Gastrocnemius medialis (tissue), 4 donors: ENCODE data around the gene KCNS1. TPM values are rescaled to one million over a fixed set of nuclear protein-coding genes. Genes with fewer than 3 reads are reported as not detected.
"Not testable (repeated sequence)": the region's sequence is repeated elsewhere in the genome, so short reads cannot be mapped to it uniquely, and the experiment has no call there.

Source experiments
- ATAC-seq, 2 donors: fragments of 150-250 bp; one replicate each; pipeline ENCODE4 v1.9.1; 2016
- DNase-seq, 2 donors: peaks; one replicate each; pipeline ENCODE4 v3.0.0-alpha.2; 2019
- H3K27ac ChIP-seq, 4 donors: fragments of 200-600 bp; sonication (generic); 1 replicate in 1 of 4; 2 replicates in 3 of 4; pipeline ENCODE4 v1.5.1; 2016 to 2018; ENCODE audit warnings: mild to moderate bottlenecking in 2 of 4, moderate library complexity in 1 of 4
- H3K27me3 ChIP-seq, 3 donors: fragments of 200-600 bp; sonication (generic) in 2 of 3; 1 replicate in 1 of 3; 2 replicates in 2 of 3; pipeline versions ENCODE4 v1.5.1 to v1.6.0; 2016 to 2019; ENCODE audit warnings: mild to moderate bottlenecking in 1 of 3, moderate library complexity in 1 of 3
- H3K36me3 ChIP-seq, 2 donors: fragments of 200-600 bp; sonication (generic) in 1 of 2; one replicate each; pipeline ENCODE4 v1.5.1; 2017 to 2018
- H3K4me1 ChIP-seq, 2 donors: fragments of 200-600 bp; sonication (generic) in 1 of 2; one replicate each; pipeline ENCODE4 v1.5.1; 2016 to 2017; ENCODE audit warnings: mild to moderate bottlenecking in 2 of 2
- H3K4me3 ChIP-seq, 4 donors: fragments of 200-600 bp; sonication (generic) in 3 of 4; 1 replicate in 1 of 4; 2 replicates in 3 of 4; pipeline ENCODE4 v1.5.1; 2016 to 2019; ENCODE audit warnings: mild to moderate bottlenecking in 2 of 4
- H3K9me3 ChIP-seq, 3 donors: fragments of 200-600 bp; sonication (generic) in 2 of 3; 1 replicate in 1 of 3; 2 replicates in 2 of 3; pipeline ENCODE4 v1.5.1; 2016 to 2019
- POLR2A ChIP-seq, 2 donors: fragments of 450-650 bp; IDR thresholded peaks; one replicate each; pipeline ENCODE4 v1.6.1; 2017; ENCODE audit warnings: antibody characterized with exemption in 2 of 2, mild to moderate bottlenecking in 2 of 2, moderate library complexity in 2 of 2
- in situ Hi-C, 4 donors: fragments of 200-750 bp; cut with MboI; loops; one replicate each; pipeline versions ENCODE4 v1.15.0 to v1.8.0; 2017; ENCODE audit warnings: low sequenced_read_pairs in 4 of 4
- intact Hi-C: fragments of 100-400 bp; cut with DNase I; formaldehyde crosslinking; loops from one replicate; pipeline ENCODE4 v1.15.1; 2023; ENCODE audit warnings: low total_unique reads
- total RNA-seq, 4 donors: library from RNA; depleted of rRNA; stranded (reverse); fragments of >200 nt; gene quantifications; one replicate each; pipeline versions ENCODE4 v1.1.0 to v1.2.3, GENCODE V29; 2016
- TF ChIP-seq, protein P1 (sequence below), 5 experiments: fragments of 450-650 bp in 3 of 5; fragments of 200-600 bp in 2 of 5; sonication (generic) in 2 of 5; IDR thresholded peaks in 4 of 5; conservative IDR thresholded peaks in 1 of 5; 1 replicate in 4 of 5; 2 replicates in 1 of 5; pipeline ENCODE4 v1.5.1; 2016 to 2019; ENCODE audit warnings: antibody characterized with exemption in 5 of 5, mild to moderate bottlenecking in 3 of 5, moderate library complexity in 3 of 5

KCNS1 gene
- total RNA-seq, 4 donors from 2014 or later, result not detected

DNA sequence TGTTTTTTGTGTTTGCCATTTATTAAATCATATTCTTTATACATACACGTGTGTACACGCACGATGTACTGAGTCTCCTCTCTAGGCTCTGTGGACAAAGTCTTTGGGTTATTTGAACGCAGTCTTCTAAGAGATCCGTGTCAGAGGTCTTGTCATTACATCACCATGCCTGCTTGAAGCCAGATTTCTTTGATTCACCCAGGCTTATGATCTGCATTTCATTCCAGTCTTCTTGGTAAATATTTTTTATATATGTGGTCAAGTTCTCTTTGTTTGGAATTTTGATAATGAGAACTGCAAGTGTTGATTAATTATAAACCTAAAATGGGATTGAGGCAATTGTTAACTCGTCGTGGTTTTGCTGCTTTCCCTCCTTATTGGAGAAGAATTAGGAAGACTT is 34.6 kb downstream of the KCNS1 start:
- intact Hi-C loops (no loop called here), in situ Hi-C loops (loop anchor here in 1 of 4 donors (25.0 kb wide), 1 partner anchor 104 kb away; the partner anchor contains the start of genes STK4 and TOMM34)
- no peaks in the 10 kb centered on the region for H3K36me3 ChIP-seq
- H3K4me3 ChIP-seq, result no peak overlapping the region
- H3K9me3 ChIP-seq, result no peaks in the 10 kb centered on the region
- H3K27ac ChIP-seq, result no peak overlapping the region
- H3K27me3 ChIP-seq, result no peaks in the 10 kb centered on the region
- DNase-seq (no peak), ATAC-seq (no peak)
- H3K4me1 ChIP-seq, result peaks cover 3 to 13% of the 10 kb centered on the region in 2 donors
- TF ChIP-seq POLR2A (IDR thresholded peaks at IDR 0.05), result no peak
- TF ChIP-seq, protein P1, sequence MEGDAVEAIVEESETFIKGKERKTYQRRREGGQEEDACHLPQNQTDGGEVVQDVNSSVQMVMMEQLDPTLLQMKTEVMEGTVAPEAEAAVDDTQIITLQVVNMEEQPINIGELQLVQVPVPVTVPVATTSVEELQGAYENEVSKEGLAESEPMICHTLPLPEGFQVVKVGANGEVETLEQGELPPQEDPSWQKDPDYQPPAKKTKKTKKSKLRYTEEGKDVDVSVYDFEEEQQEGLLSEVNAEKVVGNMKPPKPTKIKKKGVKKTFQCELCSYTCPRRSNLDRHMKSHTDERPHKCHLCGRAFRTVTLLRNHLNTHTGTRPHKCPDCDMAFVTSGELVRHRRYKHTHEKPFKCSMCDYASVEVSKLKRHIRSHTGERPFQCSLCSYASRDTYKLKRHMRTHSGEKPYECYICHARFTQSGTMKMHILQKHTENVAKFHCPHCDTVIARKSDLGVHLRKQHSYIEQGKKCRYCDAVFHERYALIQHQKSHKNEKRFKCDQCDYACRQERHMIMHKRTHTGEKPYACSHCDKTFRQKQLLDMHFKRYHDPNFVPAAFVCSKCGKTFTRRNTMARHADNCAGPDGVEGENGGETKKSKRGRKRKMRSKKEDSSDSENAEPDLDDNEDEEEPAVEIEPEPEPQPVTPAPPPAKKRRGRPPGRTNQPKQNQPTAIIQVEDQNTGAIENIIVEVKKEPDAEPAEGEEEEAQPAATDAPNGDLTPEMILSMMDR (IDR thresholded peaks at IDR 0.05 in 4 of 5, conservative IDR thresholded peaks at IDR 0.05 in 1 of 5), result no peak

DNA sequence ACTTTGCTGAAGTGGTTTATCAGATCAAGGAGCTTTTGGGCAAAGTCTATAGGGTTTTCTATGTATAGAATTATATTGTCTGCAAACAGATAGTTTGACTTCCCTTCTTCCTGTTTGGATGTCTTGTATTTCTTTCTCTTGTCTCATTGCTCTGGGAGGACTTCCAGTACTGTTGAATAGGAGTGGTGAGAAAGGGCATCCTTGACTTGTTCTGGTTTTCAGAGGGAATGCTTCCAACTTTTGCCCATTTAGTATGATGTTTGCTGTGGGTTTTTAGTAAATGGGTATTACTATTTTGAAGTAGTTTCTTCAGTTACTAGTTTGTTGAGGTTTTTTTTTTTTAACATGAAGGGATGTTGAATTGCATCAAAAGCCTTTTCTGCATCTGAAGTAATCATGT is 36.1 kb downstream of the KCNS1 start:
- no peak overlapping the region for H3K4me3 ChIP-seq
- H3K27ac ChIP-seq, result no peak overlapping the region
- in situ Hi-C loops (loop anchor here in 1 of 4 donors (25.0 kb wide), 1 partner anchor 103 kb away; the partner anchor contains the start of genes STK4 and TOMM34), intact Hi-C loops (no loop called here)
- DNase-seq, result no peak
- H3K36me3 ChIP-seq, result no peaks in the 10 kb centered on the region
- H3K27me3 ChIP-seq, result no peaks in the 10 kb centered on the region
- H3K4me1 ChIP-seq, result peaks cover 0 to 6% of the 10 kb centered on the region in 2 donors
- no peaks in the 10 kb centered on the region for H3K9me3 ChIP-seq
- TF ChIP-seq, protein P1 (IDR thresholded peaks at IDR 0.05 in 4 of 5, conservative IDR thresholded peaks at IDR 0.05 in 1 of 5), result no peak
- no peak for TF ChIP-seq POLR2A (IDR thresholded peaks at IDR 0.05)
- ATAC-seq, result no peak

DNA sequence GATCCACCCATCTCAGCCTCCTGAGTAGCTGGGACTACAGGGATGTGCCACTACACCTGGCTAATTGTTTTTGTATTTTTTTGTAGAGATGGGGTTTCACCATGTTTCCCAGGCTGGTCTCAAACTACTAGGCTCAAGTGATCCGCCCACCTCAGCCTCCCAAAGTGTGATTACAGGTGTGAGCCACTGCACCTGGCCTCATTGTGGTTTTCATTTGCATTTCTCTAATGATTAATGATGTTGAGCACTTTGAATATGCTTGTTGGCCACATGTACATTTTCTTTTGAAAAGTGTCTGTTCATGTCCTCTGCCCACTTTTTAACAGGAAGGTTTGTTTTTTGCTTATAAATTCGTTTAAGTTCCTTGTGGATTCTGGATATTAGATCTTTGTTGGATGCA is 37.8 kb downstream of the KCNS1 start:
- H3K4me3 ChIP-seq, ATAC-seq, H3K27me3 ChIP-seq, H3K27ac ChIP-seq, H3K4me1 ChIP-seq, intact Hi-C loops, DNase-seq, H3K9me3 ChIP-seq, H3K36me3 ChIP-seq: not testable (repeated sequence)
- in situ Hi-C loops, result loop anchor here in 1 of 4 donors (25.0 kb wide), 1 partner anchor 101 kb away; the partner anchor contains the start of genes STK4 and TOMM34

DNA sequence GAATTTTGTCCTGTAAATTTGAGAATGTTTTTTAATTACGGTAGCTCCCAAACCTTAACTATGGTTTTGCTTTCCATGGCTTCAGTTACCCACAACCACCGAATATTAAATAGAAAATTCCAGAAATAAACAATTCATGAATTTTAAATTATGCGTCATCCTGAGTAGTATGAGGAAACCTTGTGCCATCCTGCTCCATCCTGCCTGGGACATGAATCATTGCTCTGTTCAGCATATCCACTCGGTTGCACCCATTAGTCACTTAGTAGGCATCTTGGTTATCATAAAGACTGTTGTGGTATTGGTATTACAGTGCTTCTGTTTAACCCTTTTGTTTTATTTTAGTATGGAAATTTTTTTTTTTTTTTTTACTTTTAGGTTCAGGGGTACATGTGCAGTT is 39.7 kb downstream of the KCNS1 start:
- TF ChIP-seq, protein P1 (IDR thresholded peaks at IDR 0.05 in 4 of 5, conservative IDR thresholded peaks at IDR 0.05 in 1 of 5), result no peak
- no peak for TF ChIP-seq POLR2A (IDR thresholded peaks at IDR 0.05)
- Histone ChIP-seq H3K9me3 (no peaks in the 10 kb centered on the region), H3K27me3 (no peaks in the 10 kb centered on the region), H3K4me1 (peaks cover 0 to 6% of the 10 kb centered on the region in 2 donors), H3K27ac (no peak overlapping the region), H3K4me3 (no peak overlapping the region), H3K36me3 (no peaks in the 10 kb centered on the region)
- DNase-seq, result no peak
- ATAC-seq, result no peak
- in situ Hi-C loops (loop anchor here in 1 of 4 donors (25.0 kb wide), 1 partner anchor 99 kb away; the partner anchor contains the start of genes STK4 and TOMM34), intact Hi-C loops (no loop called here)

DNA sequence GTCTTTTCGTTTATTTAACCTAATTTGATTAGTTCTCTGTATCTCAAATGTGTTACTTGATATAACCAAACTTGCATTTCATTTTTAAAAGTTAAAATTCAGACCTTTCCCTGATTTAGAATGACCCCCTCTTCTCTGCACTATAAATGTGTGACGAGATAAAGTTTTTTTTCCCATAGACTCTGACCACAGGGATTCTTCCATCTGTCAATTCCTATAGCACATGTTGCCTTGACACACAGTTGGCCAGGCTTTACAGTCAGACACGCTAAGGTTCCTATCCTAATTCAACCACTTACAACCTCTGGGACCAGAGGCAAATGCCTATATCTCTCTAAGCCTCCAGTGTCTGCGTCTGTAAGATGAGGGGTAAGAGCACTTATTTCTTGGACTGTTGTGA is 40.6 kb downstream of the KCNS1 start:
- TF ChIP-seq, protein P1 (IDR thresholded peaks at IDR 0.05 in 4 of 5, conservative IDR thresholded peaks at IDR 0.05 in 1 of 5), result no peak
- TF ChIP-seq POLR2A (IDR thresholded peaks at IDR 0.05), result no peak
- no peak for ATAC-seq

More for the DNA sequence above, 40.6 kb downstream of the KCNS1 start:
- Histone ChIP-seq H3K9me3 (no peaks in the 10 kb centered on the region), H3K36me3 (no peaks in the 10 kb centered on the region), H3K4me1 (peaks cover 0 to 6% of the 10 kb centered on the region in 2 donors), H3K27ac (no peak overlapping the region), H3K4me3 (no peak overlapping the region), H3K27me3 (no peaks in the 10 kb centered on the region)
- in situ Hi-C loops (loop anchor here in 1 of 4 donors (25.0 kb wide), 1 partner anchor 98 kb away; the partner anchor contains the start of genes STK4 and TOMM34), intact Hi-C loops (no loop called here)
- no peak for DNase-seq
